CD14-positive monocyte (primary cell): Measurements from ENCODE around the gene PRC1. TPM values are rescaled to one million over a fixed set of nuclear protein-coding genes. Genes with fewer than 3 reads are reported as not detected.

Experiments used
- DNase-seq, 3 donors: peaks; one replicate each; pipeline ENCODE4 v3.0.0-alpha.2; 2011 to 2022
- H2AFZ ChIP-seq: 2 replicates; pipeline ENCODE4 v1.6.0; 2012; ENCODE audit warnings: mild to moderate bottlenecking, low read depth, low read length, inconsistent platforms; ENCODE audit not compliant: insufficient read depth, poor library complexity, severe bottlenecking
- H3K27ac ChIP-seq, 2 donors: 1 replicate in 1 of 2; 2 replicates in 1 of 2; pipeline ENCODE4 v1.5.1; 2012 to 2013; ENCODE audit warnings: low read length in 2 of 2, control low read depth in 1 of 2, inconsistent platforms in 1 of 2, low read depth in 1 of 2, mild to moderate bottlenecking in 1 of 2
- H3K27me3 ChIP-seq, 2 donors: one replicate each; pipeline versions ENCODE4 v1.6.0 to v1.6.1; 2011 to 2013; ENCODE audit warnings: low read length in 2 of 2; ENCODE audit not compliant: control insufficient read depth in 2 of 2, insufficient read depth in 2 of 2
- H3K36me3 ChIP-seq, 2 donors: replicated peaks in 1 of 2; 1 replicate in 1 of 2; 2 replicates in 1 of 2; pipeline versions ENCODE4 v1.5.1 to v1.6.1; 2012 to 2013; ENCODE audit warnings: low read length in 2 of 2, control low read depth in 1 of 2, inconsistent platforms in 1 of 2, mild to moderate bottlenecking in 1 of 2; ENCODE audit not compliant: insufficient read depth in 2 of 2, control insufficient read depth in 1 of 2
- H3K4me1 ChIP-seq, 2 donors: 1 replicate in 1 of 2; 2 replicates in 1 of 2; pipeline versions ENCODE4 v1.5.1 to v1.6.1; 2012 to 2013; ENCODE audit warnings: low read length in 2 of 2, control low read depth in 1 of 2, inconsistent platforms in 1 of 2, mild to moderate bottlenecking in 1 of 2, moderate library complexity in 1 of 2; ENCODE audit not compliant: insufficient read depth in 2 of 2, control insufficient read depth in 1 of 2
- H3K4me2 ChIP-seq: replicated peaks from 2 replicates; pipeline ENCODE3; 2012; ENCODE audit warnings: low read length, moderate library complexity, mild to moderate bottlenecking; ENCODE audit not compliant: poor library complexity, severe bottlenecking; ENCODE audit errors: extremely low read depth
- H3K4me3 ChIP-seq, 3 experiments: fragments of 200-600 bp in 1 of 3; sonication (generic) in 1 of 3; replicated peaks in 1 of 3; 1 replicate in 2 of 3; 2 replicates in 1 of 3; pipeline ENCODE4 v1.5.1; 2011 to 2013; ENCODE audit warnings: low read length in 3 of 3, mild to moderate bottlenecking in 3 of 3, control low read depth in 2 of 3, low read depth in 2 of 3, inconsistent platforms in 1 of 3, moderate library complexity in 1 of 3
- H3K79me2 ChIP-seq: 2 replicates; pipeline ENCODE4 v1.6.0; 2012; ENCODE audit warnings: mild to moderate bottlenecking, control low read depth, inconsistent platforms, low read length, moderate library complexity; ENCODE audit not compliant: insufficient read depth
- H3K9ac ChIP-seq: 2 replicates; pipeline ENCODE4 v1.6.0; 2017; ENCODE audit warnings: low read length, mild to moderate bottlenecking; ENCODE audit not compliant: insufficient read depth, poor library complexity, severe bottlenecking
- H3K9me3 ChIP-seq, 2 donors: replicated peaks in 1 of 2; 1 replicate in 1 of 2; 2 replicates in 1 of 2; pipeline versions ENCODE4 v1.5.1 to v1.6.1; 2012 to 2013; ENCODE audit warnings: low read length in 2 of 2, control low read depth in 1 of 2; ENCODE audit not compliant: control insufficient read depth in 1 of 2, insufficient read depth in 1 of 2
- H4K20me1 ChIP-seq: 2 replicates; pipeline ENCODE4 v1.6.0; 2012; ENCODE audit warnings: mild to moderate bottlenecking, low read length, control low read depth, moderate library complexity; ENCODE audit not compliant: insufficient read depth
- H3K27ac Mint-ChIP-seq, 7 donors: one replicate each; pipeline ENCODE4 v1.8.0; 2020; ENCODE audit warnings: mild to moderate bottlenecking in 7 of 7, mixed read lengths in 7 of 7, moderate library complexity in 6 of 7, inconsistent platforms in 2 of 7
- H3K27me3 Mint-ChIP-seq, 3 donors: one replicate each; pipeline ENCODE4 v1.8.0; 2021 to 2022; ENCODE audit warnings: low read depth in 3 of 3, mild to moderate bottlenecking in 3 of 3, mixed read lengths in 3 of 3, moderate library complexity in 3 of 3, inconsistent platforms in 1 of 3
- H3K36me3 Mint-ChIP-seq, 2 donors: one replicate each; pipeline ENCODE4 v1.8.0; 2020; ENCODE audit warnings: mixed read lengths in 2 of 2, inconsistent platforms in 1 of 2, mild to moderate bottlenecking in 1 of 2
- H3K4me1 Mint-ChIP-seq: one replicate; pipeline ENCODE4 v1.8.0; 2020; ENCODE audit warnings: mild to moderate bottlenecking, mixed read lengths
- H3K4me3 Mint-ChIP-seq, 2 donors: one replicate each; pipeline ENCODE4 v1.8.0; 2020; ENCODE audit warnings: mild to moderate bottlenecking in 2 of 2, mixed read lengths in 2 of 2, moderate library complexity in 1 of 2
- H3K9me3 Mint-ChIP-seq, 7 donors: one replicate each; pipeline ENCODE4 v1.8.0; 2020 to 2022; ENCODE audit warnings: mixed read lengths in 7 of 7, mild to moderate bottlenecking in 6 of 7, moderate library complexity in 6 of 7, inconsistent platforms in 2 of 7
- CTCF ChIP-seq: fragments of 200-600 bp; IDR thresholded peaks from one replicate; pipeline ENCODE4 v1.8.0; 2022; ENCODE audit warnings: antibody characterized with exemption, mild to moderate bottlenecking
- WGBS: methylation state at CpG from one replicate; pipeline ENCODE4 v1.1.5; 2013; ENCODE audit warnings: missing lambda C conversion rate; ENCODE audit not compliant: insufficient coverage; 5-methylcytosine and 5-hydroxymethylcytosine counted together
- intact Hi-C, 2 donors: fragments of 100-400 bp; cut with micrococcal nuclease; formaldehyde crosslinking; loops; one replicate each; pipeline versions ENCODE4 v1.15.0 to v1.15.1; 2023
- polyA plus RNA-seq, 3 donors: library from polyadenylated mRNA; depleted of rRNA in 1 of 3; unstranded in 2 of 3; stranded (reverse) in 1 of 3; fragments of 300-500 nt in 2 of 3; fragments of >200 nt in 1 of 3; fragmentation: Illumina TruSeq in 2 of 3; gene quantifications; 1 replicate in 2 of 3; 2 replicates in 1 of 3; pipeline ENCODE4 v1.2.3, GENCODE V29; 2012 to 2021

Gene PRC1
- polyA plus RNA-seq, 3 donors, result 1.6 to 6.9 (median 2.0) TPM

DNA sequence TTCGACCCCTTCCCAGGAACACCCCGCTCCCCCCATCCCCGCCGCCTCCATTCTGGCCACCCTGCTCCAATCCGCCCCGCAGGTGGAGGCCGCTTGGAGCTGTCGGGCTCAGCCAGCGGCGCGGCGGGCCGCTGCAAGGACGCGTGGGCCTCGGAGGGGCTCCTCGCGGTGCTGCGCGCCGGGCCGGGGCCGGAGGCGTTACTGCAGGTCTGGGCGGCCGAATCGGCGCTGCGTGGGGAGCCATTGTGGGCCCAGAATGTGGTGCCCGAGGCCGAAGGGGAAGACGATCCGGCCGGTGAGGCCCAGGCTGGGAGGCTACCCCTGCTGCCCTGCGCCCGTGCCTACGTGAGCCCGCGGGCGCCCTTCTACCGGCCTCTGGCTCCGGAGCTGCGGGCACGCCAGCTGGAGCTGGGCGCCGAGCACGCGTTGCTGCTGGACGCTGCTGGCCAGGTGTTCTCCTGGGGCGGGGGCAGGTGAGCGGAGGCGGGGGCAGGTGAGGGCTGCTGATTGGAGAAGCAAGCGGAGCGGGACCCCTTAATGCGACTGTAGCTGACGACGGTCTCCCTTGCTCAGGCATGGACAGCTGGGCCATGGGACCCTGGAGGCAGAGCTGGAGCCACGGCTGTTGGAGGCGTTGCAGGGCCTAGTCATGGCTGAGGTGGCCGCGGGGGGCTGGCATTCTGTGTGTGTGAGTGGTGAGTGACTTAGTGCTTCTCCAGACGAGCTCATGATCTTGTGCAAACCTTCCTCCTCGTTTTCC is 37.1 kb downstream of the PRC1 start:
- 61% methylated on average over 58 of the region's 63 CpGs for WGBS
- Mint-ChIP-seq H3K27ac (peak overlapping the region in 1 of 7 donors; percentile 84), H3K9me3 (no peaks in the 10 kb centered on the region), H3K4me1 (peaks cover 19% of the 10 kb centered on the region), H3K4me3 (peak overlapping the region; percentile 81 to 84), H3K27me3 (no peaks in the 10 kb centered on the region), H3K36me3 (peaks cover 40 to 54% of the 10 kb centered on the region in 2 donors)
- Histone ChIP-seq H2AFZ (peak overlapping the region; percentile 81), H4K20me1 (peaks cover 11% of the 10 kb centered on the region), H3K9me3 (no peaks in the 10 kb centered on the region), H3K4me2 (peak overlapping the region; percentile 80), H3K27ac (no peak overlapping the region), H3K79me2 (peaks cover 26% of the 10 kb centered on the region), H3K27me3 (no peaks in the 10 kb centered on the region), H3K4me3 (peak overlapping the region; percentile 43 to 75 (median 52)), H3K9ac (peak overlapping the region; percentile 30), H3K4me1 (peaks cover 17 to 30% of the 10 kb centered on the region in 2 donors), H3K36me3 (peaks cover 37 to 44% of the 10 kb centered on the region in 2 donors)
- no peak for TF ChIP-seq CTCF
- no peak for DNase-seq
- intact Hi-C loops, result loop anchor here (2.0 to 10.0 kb wide), 3 partner anchors 68 to 318 kb away; partner anchors contain the start of gene VPS33B (in 1 of the 2)

GRCh38 chr15:90956274-90957030 is 37.9 kb downstream of the PRC1 start:
- peak overlapping the region; percentile 81 for H2AFZ ChIP-seq
- H3K27me3 ChIP-seq, result no peaks in the 10 kb centered on the region
- H3K9ac ChIP-seq, result peak overlapping the region; percentile 30
- TF ChIP-seq CTCF, result peak; percentile 98
- H3K9me3 Mint-ChIP-seq, result no peaks in the 10 kb centered on the region
- intact Hi-C loops, result loop anchor here (2.0 to 10.0 kb wide), 3 partner anchors 68 to 318 kb away; partner anchors contain the start of gene VPS33B (in 1 of the 2)
- H3K4me1 Mint-ChIP-seq, result peaks cover 19% of the 10 kb centered on the region
- peak overlapping the region in 1 of 7 donors; percentile 55 for H3K27ac Mint-ChIP-seq
- H3K79me2 ChIP-seq, result peaks cover 26% of the 10 kb centered on the region
- peak; percentile 44 to 66 (median 54) for DNase-seq
- H3K4me1 ChIP-seq, result peaks cover 17 to 30% of the 10 kb centered on the region in 2 donors
- no peaks in the 10 kb centered on the region for H3K27me3 Mint-ChIP-seq
- peak overlapping the region; percentile 81 to 84 for H3K4me3 Mint-ChIP-seq
- peaks cover 38 to 44% of the 10 kb centered on the region in 2 donors for H3K36me3 ChIP-seq
- peaks cover 11% of the 10 kb centered on the region for H4K20me1 ChIP-seq
- peaks cover 38 to 54% of the 10 kb centered on the region in 2 donors for H3K36me3 Mint-ChIP-seq
- H3K4me3 ChIP-seq, result peak overlapping the region; percentile 43 to 75 (median 52)
- 18% methylated on average over 45 of the region's 56 CpGs for WGBS
- no peak overlapping the region for H3K27ac ChIP-seq
- peak overlapping the region; percentile 80 for H3K4me2 ChIP-seq
- no peaks in the 10 kb centered on the region for H3K9me3 ChIP-seq
